NCI-H2081 (cell line): ENCODE data around the gene NFIA.

Source experiments
- DNase-seq, 2 experiments: peaks; one replicate each; lab custom pipeline; 2025; lab: John Stamatoyannopoulos, UW

NFIA gene

GRCh38 chr1:61434276-61434675 lies 351.9 kb downstream of the NFIA start:
- no peak for DNase-seq

- DNase-seq, result no peak
Observed at GRCh38 chr1:61435226-61435625, 352.9 kb downstream of the NFIA start.

GRCh38 chr1:61436016-61436415 lies 353.7 kb downstream of the NFIA start:
- DNase-seq, result no peak

- DNase-seq, result no peak
Observed at GRCh38 chr1:61436491-61437120, 354.2 kb downstream of the NFIA start.

GRCh38 chr1:61439234-61439633 lies 356.9 kb downstream of the NFIA start:
- DNase-seq, result no peak

GRCh38 chr1:61441723-61442262 lies 359.4 kb downstream of the NFIA start:
- DNase-seq, result no peak

GRCh38 chr1:61442544-61442943 lies 360.2 kb downstream of the NFIA start:
- no peak for DNase-seq

- DNase-seq, result no peak
Observed at GRCh38 chr1:61444288-61444687, 361.9 kb downstream of the NFIA start.

GRCh38 chr1:61445269-61445825 lies 363.0 kb downstream of the NFIA start:
- no peak for DNase-seq

- DNase-seq, result no peak
Observed at GRCh38 chr1:61446531-61446991, 364.2 kb downstream of the NFIA start.

GRCh38 chr1:61447106-61447967 lies 365.0 kb downstream of the NFIA start:
- no peak for DNase-seq

GRCh38 chr1:61447968-61448430 lies 365.6 kb downstream of the NFIA start:
- DNase-seq, result no peak

GRCh38 chr1:61448914-61449313 lies 366.6 kb downstream of the NFIA start:
- DNase-seq, result no peak

GRCh38 chr1:61449410-61449809 lies 367.0 kb downstream of the NFIA start:
- DNase-seq, result no peak

GRCh38 chr1:61450454-61450853 lies 368.1 kb downstream of the NFIA start:
- no peak for DNase-seq

GRCh38 chr1:61450872-61451571 lies 368.7 kb downstream of the NFIA start:
- DNase-seq, result no peak

GRCh38 chr1:61451572-61451968 lies 369.2 kb downstream of the NFIA start:
- DNase-seq, result no peak

GRCh38 chr1:61452176-61453035 lies 370.0 kb downstream of the NFIA start:
- DNase-seq, result no peak

GRCh38 chr1:61453111-61453961 lies 371.0 kb downstream of the NFIA start:
- peak; percentile 43 to 67 for DNase-seq

- no peak for DNase-seq
Observed at GRCh38 chr1:61455400-61455799, 373.0 kb downstream of the NFIA start.
